ENCODE data around the gene GLS.
"Not testable (repeated sequence)": the region's sequence is repeated elsewhere in the genome, so short reads cannot be mapped to it uniquely, and the experiment has no call there.

The GLS gene

DNA sequence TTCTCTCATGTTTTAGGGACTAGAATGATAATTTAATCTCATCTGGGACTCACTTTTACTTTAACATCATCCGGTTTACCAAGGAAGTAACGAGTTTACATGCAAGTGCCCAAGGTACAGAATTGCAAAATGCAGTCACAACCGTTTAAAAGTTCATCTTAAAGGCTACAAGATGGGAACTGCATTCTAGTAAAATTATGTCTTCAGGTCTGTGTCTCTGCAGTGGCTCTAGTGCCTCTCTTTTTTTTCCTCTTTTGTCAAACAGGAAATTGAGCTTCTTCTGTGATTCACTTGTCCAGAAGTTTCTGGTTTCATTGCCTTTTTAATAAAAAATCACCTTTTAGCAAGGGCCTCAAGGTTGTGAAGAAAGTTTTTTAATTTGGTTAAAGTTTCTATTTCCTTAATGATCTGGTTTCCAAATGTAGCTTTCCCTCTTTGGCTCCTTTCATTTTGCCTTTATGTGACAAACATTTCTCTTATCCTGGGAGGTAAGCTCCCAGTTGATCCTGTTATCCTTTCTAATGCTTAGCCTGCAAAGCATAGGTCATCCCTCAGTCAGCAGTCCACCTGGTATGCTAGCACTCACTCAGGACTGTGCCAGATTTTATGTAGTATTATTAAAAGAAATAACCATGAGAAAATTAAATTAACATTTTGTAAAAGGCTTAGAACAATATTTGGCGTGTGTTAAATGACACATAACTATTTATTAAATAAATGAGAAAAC, 2.4 kb downstream of the GLS start:
- FAIRE-seq, result no peak
- no peak for DNase-seq (ENCODE audit: low spot score)

DNA sequence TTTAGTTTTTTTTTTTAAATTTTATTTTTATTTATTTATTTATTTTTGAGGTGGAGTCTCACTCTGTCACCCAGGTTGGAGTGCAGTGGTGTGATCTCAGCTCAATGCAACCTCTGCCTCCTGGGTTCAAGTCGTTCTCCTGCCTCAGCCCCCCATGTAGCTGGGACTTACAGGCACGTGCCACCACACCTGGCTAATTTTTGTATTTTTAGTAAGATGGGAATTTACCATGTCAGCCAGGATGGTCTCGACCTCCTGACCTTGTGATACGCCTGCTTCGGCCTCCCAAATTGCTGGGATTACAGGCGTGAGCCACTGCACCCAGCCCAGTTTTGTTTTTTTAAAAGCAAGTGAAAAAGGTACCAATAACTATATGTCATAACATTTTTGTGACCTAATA, 5.2 kb downstream of the GLS start:
- not testable (repeated sequence) for DNase-seq (ENCODE audit: low spot score); FAIRE-seq

DNA sequence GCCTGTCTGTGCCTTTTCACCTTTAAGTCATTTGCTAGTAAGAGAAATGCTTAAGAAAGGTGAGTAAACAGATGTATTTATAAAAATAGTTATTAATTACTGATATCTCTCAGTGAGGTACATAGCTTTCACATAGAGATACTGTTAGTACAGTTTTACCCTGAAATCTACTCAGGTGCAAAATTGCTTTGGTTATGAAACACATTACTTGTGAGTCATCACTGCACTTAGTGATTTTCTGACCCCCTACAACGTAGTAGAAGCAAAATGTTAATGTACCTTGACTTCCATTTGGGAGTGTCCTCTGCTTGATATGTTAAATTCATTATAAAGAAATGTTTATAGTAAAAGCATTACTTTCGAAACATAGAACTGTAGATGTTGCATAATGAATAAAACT, 6.5 kb downstream of the GLS start:
- DNase-seq (ENCODE audit: low spot score), result no peak
- no peak for FAIRE-seq

DNA sequence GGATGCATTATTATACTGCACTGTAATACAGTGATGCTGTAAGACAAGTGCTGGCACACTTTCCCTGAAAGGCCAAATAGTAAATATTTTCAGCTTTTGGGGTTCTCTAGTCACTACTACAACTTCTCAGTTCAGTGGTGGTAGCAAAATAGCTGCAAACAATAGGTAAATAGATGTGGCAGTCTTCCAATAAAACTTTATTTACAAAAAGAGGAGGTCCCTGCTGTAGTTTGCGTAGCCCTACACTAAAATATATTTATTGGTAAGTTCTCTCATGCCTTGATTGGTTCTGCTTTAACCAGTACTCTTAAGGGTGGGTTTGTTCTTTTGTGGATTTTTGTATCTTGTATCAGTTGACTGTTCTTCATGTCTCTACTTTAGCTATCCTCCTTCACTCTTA, 7.8 kb downstream of the GLS start:
- FAIRE-seq (no peak), DNase-seq (ENCODE audit: low spot score) (no peak)

DNA sequence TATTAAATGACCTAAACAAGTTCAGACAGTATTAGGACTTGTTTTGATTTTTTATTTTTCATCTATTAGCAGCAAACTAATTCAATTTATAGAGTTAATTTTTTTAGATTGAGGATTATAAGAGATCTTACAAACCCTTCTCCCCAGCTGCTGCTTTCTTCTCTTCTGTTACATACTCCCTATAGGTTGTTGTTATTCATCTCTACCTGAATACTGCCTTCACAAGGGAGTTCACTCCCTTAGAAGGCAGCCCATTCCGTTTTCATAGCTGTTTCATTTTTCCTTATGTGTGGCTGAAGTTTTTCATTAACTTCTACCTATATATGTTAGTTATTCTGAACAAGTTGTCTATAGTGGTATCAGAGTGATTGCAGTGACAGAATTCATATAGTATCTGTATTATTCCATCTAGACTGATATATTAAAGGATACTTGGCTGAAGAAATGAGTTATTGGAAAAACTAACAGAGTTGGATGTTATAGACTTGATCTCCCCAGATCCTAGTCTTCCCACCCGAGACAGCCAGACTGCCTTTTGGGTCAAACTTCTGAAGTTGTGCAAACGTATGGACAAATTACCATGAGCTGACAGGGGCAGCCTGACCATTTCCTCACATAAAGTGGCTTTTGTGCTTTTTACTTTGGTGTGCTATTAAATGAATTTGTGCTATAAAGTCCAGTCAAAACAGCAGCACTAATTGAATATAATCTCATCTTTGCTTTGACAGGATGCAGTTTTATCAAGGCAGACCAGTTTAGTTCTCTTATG, 8.7 kb downstream of the GLS start:
- no peak for DNase-seq (ENCODE audit: low spot score)
- FAIRE-seq, result no peak

DNA sequence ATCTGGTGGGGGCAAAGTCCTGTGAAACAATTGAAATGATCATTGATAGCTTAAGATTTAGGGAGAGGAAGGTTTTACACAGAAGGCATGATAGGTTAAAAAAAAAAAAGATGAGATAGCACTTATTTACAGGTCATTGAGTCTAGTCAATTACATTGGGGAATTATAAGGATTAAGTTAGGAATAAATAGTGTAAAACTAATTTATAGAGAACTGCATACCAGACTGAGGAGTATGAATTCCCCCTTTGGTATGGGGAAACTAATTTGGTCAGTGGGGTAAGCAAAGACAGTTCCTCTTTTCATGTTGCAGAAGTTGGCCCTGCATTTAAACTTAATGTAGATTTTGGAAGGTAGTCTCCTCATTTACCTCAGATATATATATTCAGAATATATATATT, 10.8 kb downstream of the GLS start:
- DNase-seq (ENCODE audit: low spot score) (no peak), FAIRE-seq (no peak)

DNA sequence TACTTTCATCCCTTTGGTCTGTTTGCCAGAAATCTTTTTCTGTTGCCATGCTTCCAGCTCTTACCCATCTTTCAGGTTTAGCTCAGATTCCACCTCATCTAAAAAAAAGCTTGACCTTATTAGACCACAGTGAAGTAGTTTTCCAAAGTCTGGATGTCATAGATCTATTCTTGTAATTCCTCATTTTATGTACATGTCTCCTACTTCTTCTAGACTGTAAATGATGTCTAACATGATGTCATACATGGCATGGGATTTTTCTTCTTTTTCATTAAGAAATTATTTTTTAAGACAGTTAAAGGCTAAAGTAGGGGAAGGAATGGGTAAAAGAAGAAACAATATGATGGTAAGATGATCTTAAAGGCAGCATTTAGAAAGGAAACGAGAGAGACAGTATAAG, 11.3 kb downstream of the GLS start:
- FAIRE-seq (no peak), DNase-seq (ENCODE audit: low spot score) (no peak)

DNA sequence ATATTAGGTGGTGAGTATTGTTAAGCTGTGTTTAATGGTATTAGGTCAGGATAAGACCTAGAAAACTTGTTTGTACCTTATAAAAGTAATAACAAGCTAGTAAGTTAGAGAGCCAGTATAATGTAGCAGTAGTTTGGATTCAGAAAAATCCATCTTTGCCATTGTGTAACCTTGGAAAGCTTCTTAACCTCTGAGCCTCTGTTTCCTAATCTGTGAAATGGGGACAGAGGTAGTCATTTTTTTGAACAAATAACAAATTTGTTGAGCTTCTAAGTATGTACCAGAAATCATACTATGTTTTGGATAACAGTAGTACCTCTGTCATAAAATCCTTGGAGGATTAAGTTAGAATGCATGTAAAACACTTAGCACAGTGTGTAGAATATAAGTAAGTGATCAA, 12.5 kb downstream of the GLS start:
- DNase-seq (ENCODE audit: low spot score), result no peak
- no peak for FAIRE-seq

DNA sequence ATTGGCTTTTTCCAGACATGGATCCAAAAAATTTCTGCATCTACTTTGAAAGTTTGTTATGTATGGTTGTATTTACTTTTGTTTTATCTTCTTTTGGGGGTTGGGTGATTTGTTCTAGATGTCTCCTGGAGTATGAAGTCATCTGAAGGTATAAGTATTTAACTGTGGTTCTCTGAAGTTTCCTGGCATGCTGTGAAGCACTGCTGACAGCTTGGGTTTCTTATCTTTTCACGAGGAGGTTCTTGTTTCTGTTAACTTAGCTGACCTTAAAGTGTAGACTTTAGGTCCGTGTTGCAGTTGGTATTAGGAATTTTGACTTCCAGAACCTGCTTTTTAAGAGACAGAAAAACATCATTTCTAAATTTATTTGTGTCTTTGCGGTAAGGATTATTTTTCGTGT, 15.9 kb downstream of the GLS start:
- no peak for FAIRE-seq
- no peak for DNase-seq (ENCODE audit: low spot score)

DNA sequence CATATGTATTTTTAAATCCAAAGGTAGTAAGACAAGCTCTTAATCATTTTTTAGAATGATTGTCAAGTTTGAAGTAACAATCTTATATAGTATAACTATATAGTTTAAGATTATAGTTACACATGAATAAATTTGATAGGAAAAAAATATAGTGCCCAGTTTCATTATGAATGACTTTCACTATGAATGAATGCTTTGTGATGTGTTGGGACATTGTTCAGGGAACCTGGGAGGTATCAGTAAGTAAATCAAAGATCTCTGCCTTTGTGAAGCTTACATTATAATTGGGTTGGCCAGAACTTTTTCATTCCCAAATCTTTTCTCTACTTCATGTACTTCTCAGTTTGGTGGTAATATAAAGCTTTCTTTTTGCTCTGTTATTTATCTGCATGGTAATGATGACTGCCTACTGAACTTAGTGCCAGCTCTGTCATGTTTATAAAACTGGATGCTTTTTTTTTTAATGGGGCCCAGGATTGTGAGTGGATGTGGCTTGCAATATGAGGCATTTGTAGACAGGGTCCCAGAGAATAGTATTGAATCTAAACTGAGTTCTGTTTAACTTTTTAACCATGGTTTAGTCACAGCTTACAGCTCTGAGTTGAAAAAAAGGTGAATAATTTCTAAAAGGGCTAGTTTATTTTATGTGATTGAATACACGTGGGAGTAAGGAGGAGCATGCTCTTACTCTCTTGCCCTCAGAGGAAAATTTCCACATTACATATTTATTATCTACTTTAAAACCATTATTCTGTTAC, 23.3 kb downstream of the GLS start:
- FAIRE-seq (no peak), DNase-seq (ENCODE audit: low spot score) (no peak)

DNA sequence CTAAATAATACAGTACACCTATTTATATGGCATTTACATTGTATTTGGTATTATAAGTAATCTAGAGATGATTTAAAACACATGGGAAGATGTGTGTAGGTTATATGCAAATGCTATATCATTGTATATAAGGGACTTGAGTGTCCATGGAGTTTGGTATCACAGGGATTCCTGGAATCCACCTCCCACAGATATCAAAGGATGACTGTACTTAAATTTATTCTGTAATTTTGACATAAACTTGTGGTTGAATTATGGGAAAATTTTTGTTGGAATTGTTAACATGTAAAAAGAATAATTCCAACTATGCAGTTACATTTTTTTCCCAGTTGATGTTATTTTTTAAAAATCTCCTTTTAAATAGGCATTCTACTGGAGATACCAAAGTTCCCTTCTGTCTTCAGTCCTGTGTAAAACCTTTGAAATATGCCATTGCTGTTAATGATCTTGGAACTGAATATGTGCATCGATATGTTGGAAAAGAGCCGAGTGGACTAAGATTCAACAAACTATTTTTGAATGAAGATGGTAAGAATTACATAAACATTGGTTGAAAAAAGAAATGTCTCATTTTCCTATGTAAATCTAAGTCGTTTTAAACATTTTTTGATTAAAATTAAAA, 24.1 kb downstream of the GLS start:
- FAIRE-seq (no peak), DNase-seq (ENCODE audit: low spot score) (no peak)

DNA sequence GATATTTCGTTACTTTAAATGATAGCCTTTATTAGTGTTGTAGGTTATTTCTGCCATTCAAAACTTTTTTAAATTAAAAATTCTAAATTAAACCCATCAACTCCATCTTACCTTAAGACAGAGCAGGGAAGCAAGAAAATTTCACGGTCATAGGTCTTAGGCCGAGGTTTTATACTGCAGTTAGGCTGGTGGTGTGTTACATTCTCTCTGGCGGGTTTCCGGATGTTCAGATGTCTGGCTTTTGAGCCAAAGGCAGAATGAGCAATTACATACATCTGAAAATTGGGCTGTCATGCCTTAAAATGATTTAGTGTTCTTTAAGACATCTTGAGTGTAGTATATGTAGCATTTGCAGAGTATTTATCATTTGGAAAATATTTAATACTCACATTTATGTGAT, 27.9 kb downstream of the GLS start:
- no peak for FAIRE-seq
- no peak for DNase-seq (ENCODE audit: low spot score)

DNA sequence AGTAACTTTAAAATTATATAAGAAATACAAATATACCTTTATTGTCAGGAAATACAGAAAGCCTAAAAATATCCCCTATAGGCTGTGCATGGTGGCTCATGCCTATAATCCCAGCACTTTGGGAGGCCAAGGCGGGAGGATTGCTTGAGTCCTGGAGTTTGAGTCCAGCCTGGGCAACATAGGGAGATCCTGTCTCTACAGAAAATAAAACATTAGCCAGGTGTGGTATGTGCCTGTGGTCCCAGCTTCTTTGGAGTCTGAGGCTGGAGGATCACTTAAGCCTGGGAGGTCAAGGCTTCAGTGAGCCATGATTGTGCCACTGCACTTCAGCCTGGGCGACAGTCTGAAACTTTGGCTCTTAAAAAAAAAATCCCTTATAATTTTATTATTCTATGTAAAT, 29.1 kb downstream of the GLS start:
- FAIRE-seq, result no peak
- DNase-seq (ENCODE audit: low spot score), result no peak

DNA sequence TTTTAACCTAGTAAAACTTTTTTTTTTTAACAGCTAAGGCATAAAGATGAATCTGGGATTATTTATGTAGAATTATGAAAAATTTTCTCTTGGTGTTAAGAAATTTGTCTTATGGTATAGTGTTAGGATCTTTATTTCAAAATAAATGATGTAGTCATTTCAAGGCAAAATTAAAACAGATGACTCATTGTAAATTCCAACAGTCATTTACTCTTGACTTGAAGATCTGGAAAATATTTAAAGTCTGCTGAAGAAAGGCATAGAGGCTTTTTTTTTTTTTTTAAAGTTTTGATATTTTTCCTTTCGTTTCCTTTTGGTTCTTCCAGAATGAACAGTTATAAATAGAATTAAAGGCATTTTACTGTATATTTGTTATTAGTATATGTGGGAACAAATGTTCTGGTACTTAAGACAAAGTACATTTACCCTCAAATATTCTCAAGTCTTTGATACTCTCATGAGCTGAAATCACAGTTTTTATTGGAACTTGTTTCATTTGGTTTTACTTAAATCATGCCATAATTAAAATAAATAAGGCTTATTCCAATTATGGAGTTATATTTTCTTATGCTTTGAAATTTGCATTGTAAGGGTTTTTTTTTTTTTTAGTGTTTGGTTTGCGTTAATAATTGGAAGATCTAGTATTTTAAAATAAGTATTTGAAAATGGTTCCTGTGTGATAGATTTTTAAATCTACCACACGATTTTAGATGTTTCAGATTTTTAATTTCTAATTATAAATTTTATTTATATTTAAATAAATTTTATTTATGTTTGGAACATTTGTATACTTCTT, 29.9 kb downstream of the GLS start:
- DNase-seq (ENCODE audit: low spot score) (no peak), FAIRE-seq (no peak)

DNA sequence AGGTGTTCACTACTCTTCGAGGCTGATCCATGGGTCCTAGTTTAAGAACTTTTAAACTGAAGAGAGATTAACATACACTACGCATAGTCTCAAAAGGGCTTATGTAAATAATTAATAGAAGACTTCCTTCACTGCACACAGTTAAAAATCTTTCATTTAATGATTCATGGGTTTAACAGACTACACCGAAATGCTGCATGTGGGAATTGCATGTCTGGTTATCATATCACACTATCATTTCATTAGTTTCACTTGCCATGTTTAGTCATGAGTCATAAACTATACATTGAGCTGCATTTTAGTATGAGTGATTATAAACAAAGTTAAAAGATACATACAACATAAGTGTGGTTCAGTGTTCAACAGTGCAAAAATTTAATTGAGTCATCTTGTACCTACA, 31.2 kb downstream of the GLS start:
- FAIRE-seq (no peak), DNase-seq (ENCODE audit: low spot score) (no peak)

DNA sequence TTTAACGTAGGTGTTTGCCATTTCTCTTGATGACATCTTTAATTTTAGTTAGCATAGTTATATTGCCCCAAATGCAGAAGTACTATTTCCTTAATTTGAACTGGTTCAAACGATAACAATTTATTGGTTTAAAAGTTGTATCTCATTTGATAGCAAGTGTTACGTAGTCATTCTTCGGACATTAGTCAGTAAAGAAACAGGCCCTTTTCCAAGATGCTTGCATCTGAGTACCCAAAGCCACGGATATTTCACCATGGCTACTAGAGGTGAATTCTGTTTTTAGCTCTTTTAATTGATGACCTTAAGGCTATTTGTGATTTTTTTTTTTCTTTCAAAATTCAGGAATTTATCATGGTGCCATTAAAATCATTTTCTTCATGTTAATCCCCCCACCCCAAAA, 32.1 kb downstream of the GLS start:
- FAIRE-seq, result no peak
- no peak for DNase-seq (ENCODE audit: low spot score)

DNA sequence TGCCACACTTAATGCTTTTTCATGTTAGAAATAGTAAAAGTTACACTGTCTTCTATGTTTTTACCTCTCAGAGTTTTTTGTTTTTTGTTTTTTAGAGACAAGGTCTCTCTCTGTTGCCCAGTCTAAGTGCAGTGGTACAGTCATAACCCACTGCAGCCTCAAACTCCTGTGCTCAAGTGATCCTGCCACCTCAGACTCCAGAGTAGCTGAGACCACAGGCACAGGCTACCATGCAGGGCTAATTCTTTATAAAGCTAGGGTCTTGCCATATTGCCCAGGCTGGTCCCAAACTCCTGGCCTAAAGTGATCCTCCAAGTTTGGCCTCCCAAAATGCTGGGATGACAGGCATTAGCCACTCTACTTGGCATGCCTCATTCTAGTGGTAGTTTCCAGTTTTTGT, 33.1 kb downstream of the GLS start:
- DNase-seq (ENCODE audit: low spot score) (no peak), FAIRE-seq (no peak)

DNA sequence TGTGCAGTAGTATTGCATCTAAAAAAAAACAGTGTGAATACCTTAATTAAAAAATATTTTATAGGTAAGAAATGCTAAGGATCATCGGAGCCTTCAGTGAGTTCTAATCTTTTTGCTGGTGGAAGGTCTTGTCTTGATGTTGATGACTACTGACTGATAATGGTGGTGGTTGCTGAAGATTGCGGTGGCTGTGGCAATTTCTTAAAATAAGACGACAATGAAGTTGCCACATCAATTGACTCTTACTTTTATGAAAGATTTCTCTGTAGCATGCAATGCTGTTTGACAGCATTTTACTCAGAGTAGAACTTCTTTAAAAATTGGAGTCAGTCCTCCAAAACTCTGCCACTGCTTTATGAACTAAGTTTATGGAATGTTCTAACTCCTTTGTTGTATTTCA, 36.2 kb downstream of the GLS start:
- FAIRE-seq, result no peak

DNA sequence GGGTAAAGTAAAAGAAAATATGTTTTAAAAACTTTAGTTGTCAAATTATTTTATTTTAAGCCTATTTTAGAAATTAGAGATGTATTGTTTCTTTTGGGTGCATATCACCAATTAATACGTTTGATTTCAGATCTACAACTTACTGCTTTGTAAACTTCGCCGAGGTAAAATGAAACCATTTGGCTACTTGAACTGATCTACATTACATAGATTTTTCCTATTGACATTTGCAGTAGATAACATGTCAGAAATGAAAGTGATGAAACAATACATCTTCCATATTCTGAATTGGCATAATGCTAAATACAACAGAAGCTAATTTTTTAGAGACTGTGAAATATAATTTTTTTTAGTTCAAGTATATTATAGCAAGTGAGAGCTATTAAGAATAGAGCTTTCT, 39.5 kb downstream of the GLS start:
- FAIRE-seq (no peak), DNase-seq (ENCODE audit: low spot score) (no peak)

More for the DNA sequence above, 36.2 kb downstream of the GLS start:
- no peak for DNase-seq (ENCODE audit: low spot score)

DNA sequence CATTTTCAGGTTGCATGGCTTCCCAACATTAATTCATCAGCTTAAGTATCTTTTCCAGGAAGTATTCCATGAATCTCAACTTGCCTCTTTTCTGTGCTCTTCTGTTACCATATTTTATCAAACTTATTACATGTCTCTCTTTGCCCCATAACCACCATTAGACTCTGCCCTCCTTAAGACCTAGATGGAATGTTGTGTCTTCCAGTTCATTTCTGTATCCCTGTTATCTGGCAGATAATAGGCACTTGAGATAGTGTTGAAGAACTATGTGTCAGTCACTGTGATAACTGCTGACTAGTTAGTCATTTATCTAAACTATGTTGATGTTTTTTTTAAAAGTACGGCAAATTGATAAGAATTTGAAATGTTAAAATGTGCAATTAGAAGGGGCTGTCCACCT, 41.8 kb downstream of the GLS start:
- FAIRE-seq (no peak), DNase-seq (ENCODE audit: low spot score) (no peak)

DNA sequence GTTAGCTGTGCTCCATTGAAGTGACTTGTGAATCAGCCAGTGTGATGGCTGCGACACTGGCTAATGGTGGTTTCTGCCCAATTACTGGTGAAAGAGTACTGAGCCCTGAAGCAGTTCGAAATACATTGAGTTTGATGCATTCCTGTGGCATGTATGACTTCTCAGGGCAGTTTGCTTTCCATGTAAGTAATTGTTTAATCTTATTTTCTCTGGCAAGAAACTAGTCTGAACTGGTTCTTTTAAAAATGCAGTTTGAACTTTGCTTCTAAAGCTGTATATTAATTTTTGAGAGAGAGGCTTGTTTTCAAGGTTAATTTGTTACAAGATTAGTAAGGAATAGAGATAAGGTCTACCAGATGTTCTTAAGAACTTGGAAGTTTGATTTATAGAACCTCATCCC, 46.7 kb downstream of the GLS start:
- no peak for DNase-seq (ENCODE audit: low spot score)
- FAIRE-seq, result no peak

All from urothelium cell line (cell line).